ENCODE measurements around the gene MALRD1.

GRCh38 chr10:19098803-19099202, 50.2 kb downstream of the MALRD1 start:
- TF ChIP-seq EZH2 (IDR thresholded peaks at IDR 0.05; ENCODE audit: insufficient read depth, poor library complexity, severe bottlenecking), result no peak
- TF ChIP-seq EZH2phosphoT487 (IDR thresholded peaks at IDR 0.05; ENCODE audit: insufficient read depth, low read depth), result no peak

Measured in GM23248 (cell line).